ENCODE data around the gene ATXN10. TPM values are rescaled to one million over a fixed set of nuclear protein-coding genes. Genes with fewer than 3 reads are reported as not detected.
"Not testable (repeated sequence)": the region's sequence is repeated elsewhere in the genome, so short reads cannot be mapped to it uniquely, and the experiment has no call there.

Gene ATXN10
- total RNA-seq, 5 donors from 2014 or later (not counting 1 experiment from before 2014, with no cell fraction given), result 58.9 to 85.0 (median 69.6) TPM

- H3K9me3 ChIP-seq, result no peaks in the 10 kb centered on the region
- ATAC-seq (replicated peaks in 1 of 4), result no peak
- ChIA-PET POLR2A (interaction anchor here in 1 of 2 donors (0.6 kb wide), 1 partner anchor 67 kb away, joined by 5 read pairs; no protein-coding TSS in a partner anchor), CTCF (no interaction called here)
- no peak for DNase-seq
- H3K36me3 ChIP-seq (ENCODE audit: control insufficient read depth in 2 of 2, extremely low read depth in 1 of 2, insufficient read depth in 1 of 2, low read length in 1 of 2), result peaks cover 0 to 3% of the 10 kb centered on the region in 2 donors
- WGBS (ENCODE audit: insufficient coverage), result 95% methylated on average over 3 of the region's 4 CpGs
- Mint-ChIP-seq H3K4me1 (peaks cover 61 to 62% (median 61%) of the 10 kb centered on the region in 3 donors), H3K4me3 (no peak overlapping the region), H3K27me3 (no peaks in the 10 kb centered on the region), H3K27ac (no peak overlapping the region), H3K9me3 (no peaks in the 10 kb centered on the region), H3K36me3 (peaks cover 10% of the 10 kb centered on the region)
- no peak overlapping the region for H3K27ac ChIP-seq (ENCODE audit: low read length)
- no peaks in the 10 kb centered on the region for H3K27me3 ChIP-seq (replicated peaks in 1 of 2; ENCODE audit: control insufficient read depth in 2 of 2, extremely low read depth in 1 of 2, insufficient read depth in 2 of 2, low read length in 1 of 2)
- peaks cover 8 to 22% of the 10 kb centered on the region in 2 experiments for H3K4me1 ChIP-seq (ENCODE audit: control insufficient read depth in 1 of 2, extremely low read depth in 1 of 2, insufficient read depth in 2 of 2, low read length in 2 of 2)
- H3K4me3 ChIP-seq (ENCODE audit: control insufficient read depth in 1 of 2, extremely low read depth in 1 of 2, low read length in 1 of 2), result no peak overlapping the region
Measured at GRCh38 chr22:45676024-45676423, 4.4 kb downstream of the ATXN10 start.

GRCh38 chr22:45677063-45677462 lies 5.4 kb downstream of the ATXN10 start:
- POLR2A ChIA-PET, result interaction anchor here (0.6 to 0.7 kb wide), 4 partner anchors 9 to 1726 kb away, joined by 3 to 10 read pairs (median 4); no protein-coding TSS in a partner anchor
- WGBS (ENCODE audit: insufficient coverage), result no CpG with 5 or more reads among the region's 1 CpG
- no peak overlapping the region for H3K4me3 ChIP-seq (ENCODE audit: control insufficient read depth in 1 of 2, extremely low read depth in 1 of 2, low read length in 1 of 2)
- CTCF ChIA-PET, result no interaction called here
- H3K36me3 ChIP-seq (ENCODE audit: control insufficient read depth in 2 of 2, extremely low read depth in 1 of 2, insufficient read depth in 1 of 2, low read length in 1 of 2), result peaks cover 0 to 3% of the 10 kb centered on the region in 2 donors
- Mint-ChIP-seq H3K4me3 (no peak overlapping the region), H3K27ac (no peak overlapping the region), H3K27me3 (no peaks in the 10 kb centered on the region), H3K4me1 (peaks cover 59 to 61% (median 61%) of the 10 kb centered on the region in 3 donors), H3K36me3 (peaks cover 10% of the 10 kb centered on the region), H3K9me3 (no peaks in the 10 kb centered on the region)
- DNase-seq, result no peak
- H3K4me1 ChIP-seq (ENCODE audit: control insufficient read depth in 1 of 2, extremely low read depth in 1 of 2, insufficient read depth in 2 of 2, low read length in 2 of 2), result peaks cover 10 to 18% of the 10 kb centered on the region in 2 experiments
- no peaks in the 10 kb centered on the region for H3K27me3 ChIP-seq (replicated peaks in 1 of 2; ENCODE audit: control insufficient read depth in 2 of 2, extremely low read depth in 1 of 2, insufficient read depth in 2 of 2, low read length in 1 of 2)
- no peak for ATAC-seq (replicated peaks in 1 of 4)
- H3K9me3 ChIP-seq, result no peaks in the 10 kb centered on the region
- no peak overlapping the region for H3K27ac ChIP-seq (ENCODE audit: low read length)

- H3K9me3 Mint-ChIP-seq, result no peaks in the 10 kb centered on the region
- WGBS (ENCODE audit: insufficient coverage), result 88% methylated on average over 3 of the region's 9 CpGs
- POLR2A ChIA-PET, result no interaction called here
- Histone ChIP-seq H3K27ac (ENCODE audit: low read length) (no peak overlapping the region), H3K27me3 (replicated peaks in 1 of 2; ENCODE audit: control insufficient read depth in 2 of 2, extremely low read depth in 1 of 2, insufficient read depth in 2 of 2, low read length in 1 of 2) (no peaks in the 10 kb centered on the region), H3K36me3 (ENCODE audit: control insufficient read depth in 2 of 2, extremely low read depth in 1 of 2, insufficient read depth in 1 of 2, low read length in 1 of 2) (peaks cover 0 to 3% of the 10 kb centered on the region in 2 donors), H3K4me3 (ENCODE audit: control insufficient read depth in 1 of 2, extremely low read depth in 1 of 2, low read length in 1 of 2) (no peak overlapping the region), H3K4me1 (ENCODE audit: control insufficient read depth in 1 of 2, extremely low read depth in 1 of 2, insufficient read depth in 2 of 2, low read length in 2 of 2) (peaks cover 9% of the 10 kb centered on the region in 2 experiments), H3K9me3 (no peaks in the 10 kb centered on the region)
- DNase-seq (no peak), ATAC-seq (replicated peaks in 1 of 4) (no peak)
- H3K4me1 Mint-ChIP-seq, result peaks cover 40 to 42% (median 41%) of the 10 kb centered on the region in 3 donors
- no peaks in the 10 kb centered on the region for H3K27me3 Mint-ChIP-seq
- H3K36me3 Mint-ChIP-seq, result peaks cover 10% of the 10 kb centered on the region
- H3K27ac Mint-ChIP-seq, result no peak overlapping the region
- CTCF ChIA-PET, result no interaction called here
- H3K4me3 Mint-ChIP-seq, result no peak overlapping the region
Measured at GRCh38 chr22:45678961-45679912, 7.6 kb downstream of the ATXN10 start.

- ChIA-PET CTCF (no interaction called here), POLR2A (no interaction called here)
- H3K4me1 Mint-ChIP-seq, result peaks cover 28 to 33% (median 29%) of the 10 kb centered on the region in 3 donors
- Histone ChIP-seq H3K27ac (ENCODE audit: low read length) (no peak overlapping the region), H3K4me1 (ENCODE audit: control insufficient read depth in 1 of 2, extremely low read depth in 1 of 2, insufficient read depth in 2 of 2, low read length in 2 of 2) (peaks cover 10 to 11% of the 10 kb centered on the region in 2 experiments), H3K4me3 (ENCODE audit: control insufficient read depth in 1 of 2, extremely low read depth in 1 of 2, low read length in 1 of 2) (no peak overlapping the region), H3K9me3 (no peaks in the 10 kb centered on the region), H3K27me3 (replicated peaks in 1 of 2; ENCODE audit: control insufficient read depth in 2 of 2, extremely low read depth in 1 of 2, insufficient read depth in 2 of 2, low read length in 1 of 2) (no peaks in the 10 kb centered on the region), H3K36me3 (ENCODE audit: control insufficient read depth in 2 of 2, extremely low read depth in 1 of 2, insufficient read depth in 1 of 2, low read length in 1 of 2) (peaks cover 0 to 3% of the 10 kb centered on the region in 2 donors)
- no peaks in the 10 kb centered on the region for H3K27me3 Mint-ChIP-seq
- no peak overlapping the region for H3K27ac Mint-ChIP-seq
- ATAC-seq (replicated peaks in 1 of 4) (no peak), DNase-seq (no peak)
- H3K4me3 Mint-ChIP-seq, result no peak overlapping the region
- H3K9me3 Mint-ChIP-seq, result no peaks in the 10 kb centered on the region
- WGBS (ENCODE audit: insufficient coverage), result 94% methylated on average over 5 of the region's 5 CpGs
- H3K36me3 Mint-ChIP-seq, result peaks cover 7% of the 10 kb centered on the region
Measured at GRCh38 chr22:45680932-45681700, 9.5 kb downstream of the ATXN10 start.

GRCh38 chr22:45682064-45682463 lies 10.4 kb downstream of the ATXN10 start:
- CTCF ChIA-PET, result no interaction called here
- POLR2A ChIA-PET, result no interaction called here

GRCh38 chr22:45682773-45683172 lies 11.1 kb downstream of the ATXN10 start:
- H3K36me3 ChIP-seq (ENCODE audit: control insufficient read depth in 2 of 2, extremely low read depth in 1 of 2, insufficient read depth in 1 of 2, low read length in 1 of 2); H3K27ac Mint-ChIP-seq; H3K27me3 Mint-ChIP-seq; H3K4me3 Mint-ChIP-seq; H3K4me3 ChIP-seq (ENCODE audit: control insufficient read depth in 1 of 2, extremely low read depth in 1 of 2, low read length in 1 of 2); CTCF ChIA-PET; H3K9me3 Mint-ChIP-seq; H3K36me3 Mint-ChIP-seq; DNase-seq; H3K9me3 ChIP-seq; POLR2A ChIA-PET; H3K27me3 ChIP-seq (replicated peaks in 1 of 2; ENCODE audit: control insufficient read depth in 2 of 2, extremely low read depth in 1 of 2, insufficient read depth in 2 of 2, low read length in 1 of 2); ATAC-seq (replicated peaks in 1 of 4); H3K27ac ChIP-seq (ENCODE audit: low read length): not testable (repeated sequence)
- H3K4me1 Mint-ChIP-seq, result peaks cover 23 to 37% (median 29%) of the 10 kb centered on the region in 3 donors
- peaks cover 10 to 11% of the 10 kb centered on the region in 2 experiments for H3K4me1 ChIP-seq (ENCODE audit: control insufficient read depth in 1 of 2, extremely low read depth in 1 of 2, insufficient read depth in 2 of 2, low read length in 2 of 2)
- 100% methylated on average over 4 of the region's 5 CpGs for WGBS (ENCODE audit: insufficient coverage)

More at GRCh38 chr22:45682064-45682463, 10.4 kb downstream of the ATXN10 start:
- Mint-ChIP-seq H3K9me3 (no peaks in the 10 kb centered on the region), H3K4me1 (peaks cover 27 to 36% (median 31%) of the 10 kb centered on the region in 3 donors), H3K36me3 (peaks cover 3% of the 10 kb centered on the region), H3K27ac (no peak overlapping the region), H3K27me3 (no peaks in the 10 kb centered on the region), H3K4me3 (no peak overlapping the region)
- ATAC-seq (replicated peaks in 1 of 4) (no peak), DNase-seq (no peak)
- H3K9me3 ChIP-seq, result no peaks in the 10 kb centered on the region
- H3K4me3 ChIP-seq (ENCODE audit: control insufficient read depth in 1 of 2, extremely low read depth in 1 of 2, low read length in 1 of 2), result no peak overlapping the region
- no peaks in the 10 kb centered on the region for H3K27me3 ChIP-seq (replicated peaks in 1 of 2; ENCODE audit: control insufficient read depth in 2 of 2, extremely low read depth in 1 of 2, insufficient read depth in 2 of 2, low read length in 1 of 2)
- H3K36me3 ChIP-seq (ENCODE audit: control insufficient read depth in 2 of 2, extremely low read depth in 1 of 2, insufficient read depth in 1 of 2, low read length in 1 of 2), result no peaks in the 10 kb centered on the region
- H3K27ac ChIP-seq (ENCODE audit: low read length), result no peak overlapping the region
- 70% methylated on average over 2 of the region's 4 CpGs for WGBS (ENCODE audit: insufficient coverage)
- peaks cover 10 to 11% of the 10 kb centered on the region in 2 experiments for H3K4me1 ChIP-seq (ENCODE audit: control insufficient read depth in 1 of 2, extremely low read depth in 1 of 2, insufficient read depth in 2 of 2, low read length in 2 of 2)
